HEK293T (cell line): ENCODE data around the gene NINL.

Source experiments
- ARNT ChIP-seq: fragments of 450-650 bp; IDR thresholded peaks from 2 replicates; pipeline ENCODE4 v1.6.1; 2017; ENCODE audit warnings: mild to moderate bottlenecking
- BHLHE40 ChIP-seq: fragments of 450-650 bp; IDR thresholded peaks from 2 replicates; pipeline ENCODE4 v1.6.1; 2016; ENCODE audit warnings: mild to moderate bottlenecking, moderate library complexity, borderline replicate concordance
- CTBP1 ChIP-seq: fragments of 450-650 bp; IDR thresholded peaks from 2 replicates; pipeline ENCODE4 v1.6.1; 2016; ENCODE audit warnings: borderline replicate concordance
- ELF4 ChIP-seq: fragments of 450-650 bp; IDR thresholded peaks from 2 replicates; pipeline ENCODE4 v1.6.1; 2017; ENCODE audit warnings: antibody characterized with exemption
- FOXA1 ChIP-seq: fragments of 450-650 bp; IDR thresholded peaks from 2 replicates; pipeline ENCODE4 v1.6.1; 2016; ENCODE audit warnings: mild to moderate bottlenecking
- FOXM1 ChIP-seq: fragments of 450-650 bp; IDR thresholded peaks from 2 replicates; pipeline ENCODE4 v1.6.1; 2017; ENCODE audit warnings: mild to moderate bottlenecking, borderline replicate concordance
- HDGF ChIP-seq: fragments of 450-650 bp; IDR thresholded peaks from 2 replicates; pipeline ENCODE4 v1.6.1; 2017; ENCODE audit warnings: antibody characterized with exemption, borderline replicate concordance
- LEF1 ChIP-seq: fragments of 450-650 bp; IDR thresholded peaks from 2 replicates; pipeline ENCODE4 v1.6.1; 2017; ENCODE audit warnings: mild to moderate bottlenecking, borderline replicate concordance
- SP1 ChIP-seq: fragments of 450-650 bp; IDR thresholded peaks from 2 replicates; pipeline ENCODE4 v1.6.1; 2017
- SUZ12 ChIP-seq: fragments of 450-650 bp; IDR thresholded peaks from 2 replicates; pipeline ENCODE4 v1.6.1; 2016; ENCODE audit warnings: mild to moderate bottlenecking
- ZNF384 ChIP-seq: fragments of 450-650 bp; IDR thresholded peaks from 2 replicates; pipeline ENCODE4 v1.6.1; 2016

DNA sequence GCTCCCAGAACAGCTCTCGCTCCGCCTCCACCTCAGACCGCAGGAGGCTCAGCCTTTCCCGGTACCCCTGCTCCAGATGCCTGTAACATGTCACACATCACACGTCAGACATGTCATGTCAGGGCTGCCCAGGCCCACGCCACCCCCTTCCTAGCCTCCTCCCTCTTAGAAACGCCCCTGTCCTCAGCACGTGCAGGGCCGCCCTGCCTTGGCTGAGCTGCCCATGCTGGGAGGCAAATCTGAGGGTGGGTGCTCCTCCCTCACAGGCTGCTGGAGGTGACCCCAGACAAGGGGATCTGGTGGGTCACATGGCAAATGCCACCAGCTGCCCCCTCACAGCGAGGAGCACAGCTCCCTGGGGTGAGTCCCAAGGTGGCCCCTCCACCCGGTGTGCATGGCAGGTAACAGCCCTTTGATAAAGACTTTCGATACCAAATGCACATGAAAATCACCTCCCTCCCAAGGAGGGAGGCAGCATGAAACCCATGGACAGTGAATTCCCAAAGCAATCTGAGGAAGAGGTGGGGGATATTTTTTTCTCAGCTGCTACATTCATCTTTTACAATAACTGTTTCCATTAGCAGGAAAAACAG is 93.8 kb downstream of the NINL start:
- TF ChIP-seq SP1 (no peak), FOXM1 (no peak), LEF1 (no peak), CTBP1 (no peak), SUZ12 (no peak), ARNT (no peak), ZNF384 (no peak), BHLHE40 (no peak), FOXA1 (no peak), ELF4 (no peak), HDGF (no peak)
